Measurements from ENCODE around the gene GPX6.
"Not testable (repeated sequence)": the region's sequence is repeated elsewhere in the genome, so short reads cannot be mapped to it uniquely, and the experiment has no call there.

GPX6 gene, protein sequence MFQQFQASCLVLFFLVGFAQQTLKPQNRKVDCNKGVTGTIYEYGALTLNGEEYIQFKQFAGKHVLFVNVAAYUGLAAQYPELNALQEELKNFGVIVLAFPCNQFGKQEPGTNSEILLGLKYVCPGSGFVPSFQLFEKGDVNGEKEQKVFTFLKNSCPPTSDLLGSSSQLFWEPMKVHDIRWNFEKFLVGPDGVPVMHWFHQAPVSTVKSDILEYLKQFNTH
- total RNA-seq: 0 reads per million in 3 experiments

DNA sequence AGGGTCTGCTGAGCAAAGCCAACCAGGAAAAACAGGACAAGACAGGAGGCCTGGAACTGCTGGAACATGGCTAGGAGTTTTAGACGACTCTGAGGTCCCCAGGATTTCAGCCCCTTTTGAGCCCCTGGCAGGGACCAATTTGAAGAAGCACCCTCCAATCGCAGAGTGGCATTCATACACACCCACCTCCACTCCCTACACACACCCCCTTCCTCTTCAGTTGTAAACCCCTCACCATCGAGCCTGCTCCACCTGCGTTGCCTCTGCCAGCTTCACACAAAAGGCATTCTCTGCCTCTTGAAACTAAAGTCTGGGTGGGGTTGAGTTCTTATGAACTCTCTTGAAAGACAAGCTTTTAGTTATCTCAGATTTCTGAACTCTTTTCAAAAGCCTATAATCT is at the start of gene GPX6:
GPX6 (minus strand) TSS at position 118 of the 400 bp plus-strand sequence; CDS start at position 68, 50 bp downstream.
- no peak for DNase-seq

- DNase-seq: no peak
Measured at GRCh38 chr6:28563430-28564095, 48.0 kb upstream of the GPX6 start.

DNA sequence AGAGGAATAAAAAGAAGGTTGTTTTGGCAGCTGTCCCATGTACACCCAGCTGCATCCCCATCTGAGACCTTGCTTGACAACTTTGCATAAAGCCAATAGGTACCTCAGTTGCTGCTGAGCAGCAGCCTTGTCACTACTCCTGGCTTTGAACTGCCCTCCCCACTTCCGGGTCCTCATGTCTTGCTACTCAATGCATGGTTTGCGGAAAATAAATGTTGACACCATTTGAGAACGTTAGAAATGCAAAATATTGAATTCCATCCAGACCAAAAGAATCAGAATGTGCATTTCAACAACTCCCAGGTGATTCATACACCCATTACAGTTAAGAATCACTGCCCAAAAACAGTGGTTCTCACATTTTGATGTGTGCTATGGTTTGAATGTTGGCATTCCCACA is 43.0 kb upstream of the GPX6 start:
- no peak for DNase-seq

- no peak for DNase-seq
Measured at GRCh38 chr6:28555136-28555535, 39.5 kb upstream of the GPX6 start.

- DNase-seq: no peak
Measured at GRCh38 chr6:28553986-28554881, 38.6 kb upstream of the GPX6 start.

DNA sequence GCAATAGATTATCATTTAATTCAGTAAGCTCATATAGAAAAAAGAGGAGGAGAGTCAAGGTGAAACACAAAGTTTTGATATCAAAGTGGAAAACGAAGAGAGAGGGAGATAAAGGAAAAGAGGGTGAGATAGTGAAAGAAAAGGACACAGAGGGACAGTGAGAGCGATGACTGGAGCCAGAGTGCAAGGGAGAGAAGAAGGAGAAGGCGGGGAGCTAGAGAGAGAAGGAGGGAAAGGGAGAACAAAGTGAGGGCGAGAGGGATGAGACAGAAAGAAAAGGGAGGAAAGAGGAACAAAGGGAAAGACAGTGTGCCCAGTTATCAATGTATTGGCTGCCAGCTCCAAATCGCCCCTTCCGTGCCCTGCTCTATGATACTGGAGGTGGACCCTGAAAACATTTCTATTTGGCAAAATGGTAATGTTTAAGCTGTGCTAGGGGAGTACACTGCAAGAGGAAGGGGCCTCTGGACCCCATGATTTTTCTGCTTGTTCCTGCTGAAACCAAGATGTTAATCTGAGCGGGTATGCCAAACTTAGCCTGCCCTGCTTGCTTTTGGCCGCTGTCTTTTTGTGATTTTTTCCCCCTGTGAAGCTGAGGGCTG is 37.9 kb upstream of the GPX6 start:
- DNase-seq: no peak

- no peak for DNase-seq
Measured at GRCh38 chr6:28551891-28552666, 36.5 kb upstream of the GPX6 start.

DNA sequence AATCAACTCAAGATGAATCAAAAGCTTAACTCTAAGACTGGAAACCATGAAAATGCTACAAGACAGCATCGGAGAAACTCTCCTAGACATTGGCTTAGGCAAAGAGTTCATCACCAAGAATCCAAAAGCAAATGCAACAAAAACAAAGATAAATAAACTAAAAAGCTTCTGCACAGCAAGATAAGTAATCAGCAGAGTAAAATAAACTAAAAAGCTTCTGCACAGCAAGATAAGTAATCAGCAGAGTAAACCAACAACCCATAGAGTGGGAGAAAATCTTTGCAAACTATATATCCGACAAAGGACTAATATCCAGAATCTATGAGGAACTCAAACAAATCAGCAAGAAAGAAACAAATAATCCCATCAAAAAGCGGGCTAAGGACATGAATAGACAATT is 31.4 kb upstream of the GPX6 start:
- DNase-seq: not testable (repeated sequence)

DNA sequence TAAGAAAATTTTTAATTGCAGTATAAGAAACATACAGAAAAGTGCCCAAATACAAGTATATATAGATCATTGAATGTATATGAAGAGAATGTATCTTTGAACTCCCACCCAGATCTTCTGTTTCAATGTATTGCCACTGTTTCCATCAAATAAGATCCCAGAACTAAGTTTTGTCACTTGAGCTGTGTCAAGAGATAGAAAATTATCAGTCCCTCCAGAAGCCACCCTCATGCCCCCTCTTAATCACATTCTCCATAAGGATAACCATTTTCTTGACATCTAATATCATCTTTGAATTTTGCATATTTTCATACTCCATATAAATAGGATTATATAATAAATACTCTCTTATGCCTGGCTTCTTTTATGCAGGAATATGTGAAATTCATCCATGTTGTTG is 30.4 kb upstream of the GPX6 start:
- no peak for DNase-seq

DNA sequence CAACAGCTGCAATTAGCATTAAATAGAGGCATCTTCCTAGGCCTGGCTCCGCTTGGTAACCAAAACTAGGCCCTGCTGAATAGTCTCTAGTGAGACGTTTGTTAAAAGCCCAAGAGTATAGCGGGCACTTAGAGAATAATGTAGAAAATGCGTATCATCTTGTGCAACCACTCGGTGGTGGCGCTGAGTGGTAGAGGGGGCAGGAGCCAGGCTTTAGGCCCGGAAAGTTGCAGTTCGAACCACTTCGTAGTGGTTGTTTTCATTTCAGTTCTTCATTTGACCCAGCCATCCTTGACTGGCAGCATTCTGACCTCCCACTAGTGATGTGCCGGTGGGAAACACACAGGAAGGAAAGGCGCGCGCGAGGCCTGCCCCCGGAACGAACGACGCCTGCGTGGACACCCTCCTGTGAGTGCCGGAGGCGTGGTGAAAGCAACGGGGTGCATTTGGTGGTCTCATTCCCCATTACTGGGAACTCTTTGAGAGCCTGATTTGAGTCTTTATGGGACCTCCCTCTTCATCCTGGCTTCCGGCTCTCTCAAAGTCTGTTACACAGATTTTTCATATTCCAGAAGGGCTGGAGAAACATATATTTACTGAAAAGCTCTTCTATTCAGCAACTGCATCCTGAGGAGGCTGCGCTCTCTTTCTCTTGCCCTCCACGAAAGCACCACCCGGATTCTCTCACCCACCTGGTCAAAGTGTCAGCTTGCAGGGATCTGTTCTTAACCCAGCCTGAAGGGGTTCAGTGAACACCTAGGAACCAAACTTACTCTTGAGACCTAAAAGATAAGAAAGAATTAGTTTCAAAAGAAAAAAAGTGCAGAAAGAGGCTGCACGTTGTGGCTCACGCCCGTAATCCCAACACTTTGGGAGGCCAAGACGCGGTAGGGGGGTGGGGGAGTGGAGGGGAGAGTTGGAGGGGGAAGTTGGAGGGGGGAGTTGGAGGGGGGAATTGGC is 28.3 kb upstream of the GPX6 start:
- no peak for DNase-seq

DNA sequence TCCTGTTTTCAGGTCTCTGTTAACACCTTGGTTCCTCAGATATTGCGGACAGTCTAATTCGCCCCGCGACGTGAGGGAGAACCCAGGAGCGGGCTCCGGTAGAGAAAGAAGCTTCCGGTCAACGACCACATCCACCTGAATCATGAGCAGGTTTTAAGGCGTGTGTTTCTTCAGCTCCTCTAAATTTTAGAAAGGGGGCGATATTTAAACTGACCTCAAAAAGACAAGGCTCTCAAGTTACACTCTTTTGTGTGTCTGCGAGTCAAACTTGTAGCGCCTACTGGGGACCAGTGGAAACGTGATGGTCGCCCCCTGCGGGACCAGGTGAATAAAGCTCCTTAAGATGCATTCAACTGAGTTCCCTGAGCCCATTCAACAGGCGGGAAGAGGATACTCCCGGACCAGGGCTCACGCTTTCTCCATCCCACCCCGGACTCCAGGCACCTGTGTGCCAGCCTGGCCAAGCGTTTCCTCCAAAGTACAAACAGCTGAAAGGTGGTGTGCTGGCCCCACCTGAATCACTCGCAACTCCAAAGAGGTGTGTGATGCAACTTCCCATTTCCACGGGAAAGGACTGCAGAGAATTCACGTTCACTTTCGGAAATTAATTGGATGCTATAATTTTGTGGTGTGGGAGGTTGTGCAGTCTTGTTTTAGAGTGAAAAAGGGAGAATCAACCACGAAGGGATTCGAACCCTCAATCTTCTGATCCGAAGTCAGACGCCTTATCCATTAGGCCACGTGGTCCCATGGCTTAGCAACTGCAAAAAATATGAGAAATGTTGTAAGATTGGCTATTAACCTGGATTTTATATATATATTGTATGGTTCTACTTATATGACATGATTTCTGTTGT is 27.1 kb upstream of the GPX6 start:
- DNase-seq: peak; percentile 58

- DNase-seq: no peak
Measured at GRCh38 chr6:28541996-28542395, 26.4 kb upstream of the GPX6 start.

GRCh38 chr6:28537509-28538140 is 22.0 kb upstream of the GPX6 start:
- peak; percentile 35 for DNase-seq

- DNase-seq: no peak
Measured at GRCh38 chr6:28537065-28537464, 21.5 kb upstream of the GPX6 start.

- DNase-seq: no peak
Measured at GRCh38 chr6:28534875-28535274, 19.3 kb upstream of the GPX6 start.

GRCh38 chr6:28534306-28534705 is 18.7 kb upstream of the GPX6 start:
- DNase-seq: no peak

DNA sequence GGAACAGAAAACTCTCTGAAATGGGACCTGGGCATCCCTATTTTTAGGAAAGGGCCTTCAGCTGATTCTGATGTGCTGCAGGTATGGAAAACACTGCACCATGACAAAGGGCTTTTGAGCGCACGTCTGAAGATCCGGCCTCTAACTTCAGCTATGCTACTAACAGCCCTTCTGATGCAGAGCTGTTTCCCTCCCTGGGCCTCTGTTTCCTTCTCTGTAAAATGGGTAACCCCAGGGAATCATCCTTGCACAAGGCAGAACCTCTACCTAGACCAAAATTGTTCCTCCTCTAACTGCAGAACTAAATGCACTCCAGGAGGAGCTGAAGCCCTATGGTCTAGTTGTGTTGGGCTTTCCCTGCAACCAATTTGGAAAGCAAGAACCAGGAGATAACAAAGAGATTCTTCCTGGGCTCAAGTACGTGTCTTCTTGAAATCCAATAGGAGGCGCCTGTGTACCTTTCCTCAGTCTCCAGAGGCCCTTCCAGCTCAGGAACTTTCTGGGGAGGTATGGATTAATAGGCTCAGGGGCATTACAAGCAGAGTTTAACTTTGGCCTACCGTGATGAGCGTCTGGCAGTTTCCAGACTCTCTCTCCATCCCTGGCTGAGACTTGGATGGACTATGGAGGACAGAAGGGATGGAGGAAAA is 16.0 kb upstream of the GPX6 start:
- DNase-seq: no peak

DNA sequence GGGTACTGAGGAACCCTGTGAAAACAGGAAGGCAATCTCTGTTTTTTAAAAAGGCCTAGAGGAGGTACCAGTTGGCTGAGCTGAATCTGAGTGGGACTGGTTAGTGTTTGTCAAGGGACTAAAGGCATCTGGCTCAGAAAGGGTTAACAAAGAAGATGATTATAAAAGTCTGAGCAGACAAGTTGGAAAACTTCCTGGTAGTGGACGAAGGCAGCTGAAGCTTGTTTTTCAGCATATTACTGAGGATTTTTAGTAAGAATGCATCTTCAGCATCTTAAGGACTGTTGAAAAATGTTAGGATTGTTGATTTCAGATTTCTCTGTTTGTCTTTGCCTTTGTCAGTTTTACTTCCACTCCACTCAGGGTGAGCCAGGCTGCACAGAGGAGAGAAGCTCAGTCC is 15.2 kb upstream of the GPX6 start:
- DNase-seq: no peak

DNA sequence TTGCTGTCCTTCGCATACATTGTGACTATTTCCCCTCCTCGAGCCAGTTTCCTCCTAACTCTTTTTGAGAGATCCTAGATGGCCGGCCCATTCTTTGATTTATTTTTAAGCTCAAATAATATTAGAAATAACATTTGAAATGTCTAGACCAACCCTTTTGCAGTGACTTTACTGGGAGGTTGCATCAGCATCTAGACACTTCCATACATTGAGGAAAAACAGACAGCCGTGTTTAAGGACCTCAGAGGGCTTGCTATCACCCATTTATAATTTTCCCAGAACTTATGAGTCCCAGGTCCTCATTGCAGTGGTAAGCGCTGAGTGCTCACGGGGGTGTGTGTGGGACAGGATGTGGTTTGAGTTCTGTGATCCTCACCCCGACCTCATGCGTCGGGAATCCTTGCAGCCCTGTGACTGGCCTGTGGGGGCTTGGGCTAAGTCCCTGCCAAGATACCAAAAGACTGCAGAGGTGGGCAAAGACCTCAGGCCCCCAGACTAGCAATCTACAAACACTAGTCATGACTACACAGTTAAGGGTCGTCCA is 10.0 kb upstream of the GPX6 start, which contains the start of gene GPX5:
GPX5 (plus strand) TSS at position 386 of the 544 bp plus-strand sequence; CDS start at position 519, 133 bp downstream.
- no peak for DNase-seq

All from central memory CD4-positive, alpha-beta T cell (primary cell).